Uterus (tissue), 4 donors: ENCODE data around the gene RAB11FIP4. TPM values are rescaled to one million over a fixed set of nuclear protein-coding genes. Genes with fewer than 3 reads are reported as not detected.

Source experiments
- DNase-seq, 2 donors: peaks; one replicate each; pipeline ENCODE4 v3.0.0-alpha.2; 2019 to 2020
- H3K27ac ChIP-seq, 2 donors: fragments of 200-600 bp; sonication (generic); 1 replicate in 1 of 2; 2 replicates in 1 of 2; pipeline ENCODE4 v1.5.1; 2016 to 2018
- H3K27me3 ChIP-seq, 2 donors: fragments of 200-600 bp; sonication (generic); one replicate each; pipeline ENCODE4 v1.5.1; 2018 to 2019; ENCODE audit warnings: control low read depth in 1 of 2
- H3K36me3 ChIP-seq, 2 donors: fragments of 200-600 bp; sonication (generic); one replicate each; pipeline ENCODE4 v1.5.1; 2019; ENCODE audit warnings: control low read depth in 1 of 2
- H3K4me1 ChIP-seq, 2 donors: fragments of 200-600 bp; sonication (generic); one replicate each; pipeline ENCODE4 v1.5.1; 2018 to 2019; ENCODE audit warnings: control low read depth in 1 of 2
- H3K4me3 ChIP-seq, 2 donors: fragments of 200-600 bp; sonication (generic); 1 replicate in 1 of 2; 2 replicates in 1 of 2; pipeline ENCODE4 v1.5.1; 2018 to 2019; ENCODE audit warnings: mild to moderate bottlenecking in 1 of 2
- H3K9me3 ChIP-seq, 2 donors: fragments of 200-600 bp; sonication (generic); one replicate each; pipeline ENCODE4 v1.5.1; 2019; ENCODE audit warnings: control low read depth in 1 of 2
- CTCF ChIP-seq, 4 experiments: fragments of 200-600 bp in 2 of 4; fragments of 450-650 bp in 2 of 4; sonication (generic) in 2 of 4; IDR thresholded peaks; one replicate each; pipeline ENCODE4 v1.5.1; 2016 to 2019; ENCODE audit warnings: antibody characterized with exemption in 4 of 4, mild to moderate bottlenecking in 2 of 4, moderate library complexity in 1 of 4
- POLR2A ChIP-seq, 2 donors: fragments of 450-650 bp; IDR thresholded peaks; one replicate each; pipeline ENCODE4 v1.6.1; 2016; ENCODE audit warnings: antibody characterized with exemption in 2 of 2, mild to moderate bottlenecking in 1 of 2, moderate library complexity in 1 of 2
- intact Hi-C: fragments of 100-400 bp; cut with DNase I; formaldehyde crosslinking; loops from one replicate; pipeline ENCODE4 v1.15.1; 2023; ENCODE audit warnings: low total_unique reads
- total RNA-seq, 4 donors: library from RNA; depleted of rRNA in 3 of 4; stranded (reverse); fragments of >200 nt in 3 of 4; gene quantifications; one replicate each; pipeline versions ENCODE4 v1.1.0 to v1.2.4, GENCODE V29; 2014 to 2023
- donor health status: DM: yes; HTN: yes; CAD: no.

The RAB11FIP4 gene
- total RNA-seq, 4 donors from 2014 or later, result 7.2 to 12.0 TPM; not detected in 2

- intact Hi-C loops, result no loop called here
- H3K4me1 ChIP-seq, result peaks cover 13 to 16% of the 10 kb centered on the region in 2 donors
Observed at GRCh38 chr17:31579265-31579664, 187.8 kb downstream of the RAB11FIP4 start.

GRCh38 chr17:31580316-31580705, 188.8 kb downstream of the RAB11FIP4 start:
- H3K27ac ChIP-seq, result peak overlapping the region; percentile 69 to 80
- intact Hi-C loops, result no loop called here
- H3K36me3 ChIP-seq, result no peaks in the 10 kb centered on the region
- H3K4me1 ChIP-seq, result peaks cover 13 to 16% of the 10 kb centered on the region in 2 donors
- no peaks in the 10 kb centered on the region for H3K9me3 ChIP-seq
- H3K27me3 ChIP-seq, result no peaks in the 10 kb centered on the region
- no peak for TF ChIP-seq CTCF (IDR thresholded peaks at IDR 0.05)
- no peak for TF ChIP-seq POLR2A (IDR thresholded peaks at IDR 0.05)
- DNase-seq, result no peak
- no peak overlapping the region for H3K4me3 ChIP-seq

More at GRCh38 chr17:31579265-31579664, 187.8 kb downstream of the RAB11FIP4 start:
- no peaks in the 10 kb centered on the region for H3K36me3 ChIP-seq
- TF ChIP-seq CTCF (IDR thresholded peaks at IDR 0.05) (no peak), POLR2A (IDR thresholded peaks at IDR 0.05) (no peak)
- H3K9me3 ChIP-seq, result no peaks in the 10 kb centered on the region
- peak in 1 of 2 donors; percentile 47 for DNase-seq
- peak overlapping the region; percentile 17 to 22 for H3K27ac ChIP-seq
- H3K4me3 ChIP-seq, result no peak overlapping the region
- H3K27me3 ChIP-seq, result no peaks in the 10 kb centered on the region

- Histone ChIP-seq H3K4me1 (peaks cover 13 to 16% of the 10 kb centered on the region in 2 donors), H3K27ac (peak overlapping the region; percentile 69 to 80), H3K9me3 (no peaks in the 10 kb centered on the region), H3K27me3 (no peaks in the 10 kb centered on the region), H3K4me3 (peak overlapping the region in 1 of 2 donors; percentile 8), H3K36me3 (no peaks in the 10 kb centered on the region)
- intact Hi-C loops, result no loop called here
- TF ChIP-seq CTCF (IDR thresholded peaks at IDR 0.05) (no peak), POLR2A (IDR thresholded peaks at IDR 0.05) (no peak)
- peak; percentile 75 to 79 for DNase-seq
Observed at GRCh38 chr17:31580706-31581490, 189.4 kb downstream of the RAB11FIP4 start.

- Histone ChIP-seq H3K4me1 (peaks cover 13 to 16% of the 10 kb centered on the region in 2 donors), H3K4me3 (peak overlapping the region in 1 of 2 donors; percentile 8), H3K36me3 (no peaks in the 10 kb centered on the region), H3K9me3 (no peaks in the 10 kb centered on the region), H3K27me3 (no peaks in the 10 kb centered on the region), H3K27ac (peak overlapping the region; percentile 69 to 80)
- no peak for DNase-seq
- TF ChIP-seq POLR2A (IDR thresholded peaks at IDR 0.05), result no peak
- no peak for TF ChIP-seq CTCF (IDR thresholded peaks at IDR 0.05)
- intact Hi-C loops, result no loop called here
Observed at GRCh38 chr17:31581491-31581890, 190.0 kb downstream of the RAB11FIP4 start.

- Histone ChIP-seq H3K4me3 (no peak overlapping the region), H3K36me3 (no peaks in the 10 kb centered on the region), H3K9me3 (no peaks in the 10 kb centered on the region), H3K4me1 (peaks cover 13 to 16% of the 10 kb centered on the region in 2 donors), H3K27ac (peak overlapping the region; percentile 69 to 80), H3K27me3 (no peaks in the 10 kb centered on the region)
- no peak for TF ChIP-seq POLR2A (IDR thresholded peaks at IDR 0.05)
- TF ChIP-seq CTCF (IDR thresholded peaks at IDR 0.05), result no peak
- intact Hi-C loops, result no loop called here
- peak; percentile 42 to 61 for DNase-seq
Observed at GRCh38 chr17:31582151-31582907, 190.9 kb downstream of the RAB11FIP4 start.
